Trophoblast cell (in vitro differentiated cells and primary cell): ENCODE measurements around the gene TAGLN2.

ENCODE experiments used
- DNase-seq, 2 donors: peaks; one replicate each; pipeline ENCODE4 v3.0.0-alpha.2; 2016
- H2AFZ ChIP-seq: 2 replicates; pipeline ENCODE4 v1.6.1; 2013; ENCODE audit warnings: low read length, moderate library complexity, mild to moderate bottlenecking; ENCODE audit not compliant: insufficient read depth, poor library complexity
- H2AK5ac ChIP-seq: 2 replicates; pipeline ENCODE4 v1.6.1; 2013; ENCODE audit warnings: mild to moderate bottlenecking, low read length
- H2BK120ac ChIP-seq: 2 replicates; pipeline ENCODE4 v1.6.1; 2013; ENCODE audit warnings: low read length, mild to moderate bottlenecking, moderate library complexity; ENCODE audit not compliant: insufficient read depth, poor library complexity
- H2BK12ac ChIP-seq: 2 replicates; pipeline ENCODE4 v1.6.1; 2013; ENCODE audit warnings: mild to moderate bottlenecking, low read length, moderate library complexity
- H2BK5ac ChIP-seq: 2 replicates; pipeline ENCODE4 v1.6.1; 2013; ENCODE audit warnings: low read length, low read depth, moderate library complexity, mild to moderate bottlenecking; ENCODE audit not compliant: poor library complexity
- H3K14ac ChIP-seq: 2 replicates; pipeline ENCODE4 v1.6.1; 2013; ENCODE audit warnings: mild to moderate bottlenecking, low read length
- H3K18ac ChIP-seq: 2 replicates; pipeline ENCODE4 v1.6.1; 2013; ENCODE audit warnings: mild to moderate bottlenecking, low read length
- H3K23ac ChIP-seq: 2 replicates; pipeline ENCODE4 v1.6.1; 2013; ENCODE audit warnings: low read length
- H3K27ac ChIP-seq: 2 replicates; pipeline ENCODE4 v1.5.1; 2013; ENCODE audit warnings: low read depth, mild to moderate bottlenecking, inconsistent platforms, low read length, moderate library complexity
- H3K27me3 ChIP-seq: 2 replicates; pipeline ENCODE4 v1.6.1; 2013; ENCODE audit warnings: inconsistent platforms, mild to moderate bottlenecking, low read length, moderate library complexity; ENCODE audit not compliant: insufficient read depth
- H3K36me3 ChIP-seq, 2 experiments: 1 replicate in 1 of 2; 2 replicates in 1 of 2; pipeline ENCODE4 v1.6.1; 2013; ENCODE audit warnings: low read length in 2 of 2, mild to moderate bottlenecking in 2 of 2, moderate library complexity in 1 of 2; ENCODE audit not compliant: insufficient read depth in 2 of 2, control insufficient read depth in 1 of 2
- H3K4ac ChIP-seq: 2 replicates; pipeline ENCODE4 v1.6.1; 2013; ENCODE audit warnings: low read depth, mild to moderate bottlenecking, low read length, moderate library complexity
- H3K4me1 ChIP-seq, 2 experiments: 1 replicate in 1 of 2; 2 replicates in 1 of 2; pipeline ENCODE4 v1.6.1; 2013; ENCODE audit warnings: low read length in 2 of 2, mild to moderate bottlenecking in 2 of 2, moderate library complexity in 1 of 2; ENCODE audit not compliant: insufficient read depth in 2 of 2, control insufficient read depth in 1 of 2
- H3K4me2 ChIP-seq: 2 replicates; pipeline ENCODE4 v1.6.1; 2013; ENCODE audit warnings: inconsistent platforms, mild to moderate bottlenecking, low read length, moderate library complexity
- H3K4me3 ChIP-seq: 2 replicates; pipeline ENCODE4 v1.5.1; 2013; ENCODE audit warnings: mild to moderate bottlenecking, low read depth, low read length, inconsistent platforms
- H3K79me1 ChIP-seq: one replicate; pipeline ENCODE4 v1.6.1; 2013; ENCODE audit warnings: low read length
- H3K79me2 ChIP-seq: 2 replicates; pipeline ENCODE4 v1.6.1; 2013; ENCODE audit warnings: low read length, mild to moderate bottlenecking; ENCODE audit not compliant: control insufficient read depth, insufficient read depth, poor library complexity
- H3K9ac ChIP-seq: 2 replicates; pipeline ENCODE4 v1.6.1; 2013; ENCODE audit warnings: mild to moderate bottlenecking, low read length
- H3K9me3 ChIP-seq: 2 replicates; pipeline ENCODE4 v1.6.1; 2013; ENCODE audit warnings: low read depth, mild to moderate bottlenecking, control low read depth, inconsistent platforms, low read length; ENCODE audit not compliant: insufficient read depth
- H4K12ac ChIP-seq: 2 replicates; pipeline ENCODE4 v1.6.1; 2013; ENCODE audit warnings: low read depth, mild to moderate bottlenecking, low read length, moderate library complexity
- H4K8ac ChIP-seq: 2 replicates; pipeline ENCODE4 v1.6.1; 2013; ENCODE audit warnings: low read depth, mild to moderate bottlenecking, low read length, moderate library complexity
- H4K91ac ChIP-seq: one replicate; pipeline ENCODE4 v1.6.1; 2013; ENCODE audit warnings: low read depth, mild to moderate bottlenecking, low read length, moderate library complexity
- WGBS: extraction: QIAGEN DNeasy Blood & Tissue Kit; methylation state at CpG from one replicate; pipeline ENCODE4 v1.1.7; 2013; ENCODE audit warnings: missing lambda C conversion rate; ENCODE audit not compliant: insufficient read length, insufficient coverage; ENCODE audit errors: extremely low coverage; 5-methylcytosine and 5-hydroxymethylcytosine counted together

The TAGLN2 gene

GRCh38 chr1:159883134-159883533, 42.2 kb downstream of the TAGLN2 start:
- Histone ChIP-seq H3K4me3 (no peak overlapping the region), H3K14ac (no peak overlapping the region), H2AK5ac (no peak overlapping the region), H4K12ac (no peak overlapping the region), H3K9ac (no peak overlapping the region), H3K4me2 (no peak overlapping the region), H3K27me3 (no peaks in the 10 kb centered on the region), H3K4ac (no peak overlapping the region), H3K4me1 (no peaks in the 10 kb centered on the region), H3K36me3 (no peaks in the 10 kb centered on the region), H2AFZ (no peak overlapping the region), H3K18ac (no peak overlapping the region), H4K91ac (no peak overlapping the region), H4K8ac (no peak overlapping the region), H3K9me3 (no peaks in the 10 kb centered on the region), H3K79me2 (no peaks in the 10 kb centered on the region), H2BK5ac (no peak overlapping the region), H3K27ac (no peak overlapping the region), H3K23ac (no peak overlapping the region), H2BK120ac (no peak overlapping the region), H3K79me1 (no peaks in the 10 kb centered on the region), H2BK12ac (no peak overlapping the region)
- no CpG with 5 or more reads among the region's 4 CpGs for WGBS
- DNase-seq, result no peak

- Histone ChIP-seq H2BK5ac (no peak overlapping the region), H3K27ac (no peak overlapping the region), H3K9ac (no peak overlapping the region), H2AFZ (no peak overlapping the region), H3K14ac (no peak overlapping the region), H3K23ac (no peak overlapping the region), H4K8ac (no peak overlapping the region), H4K12ac (no peak overlapping the region), H3K4me1 (no peaks in the 10 kb centered on the region), H3K79me2 (no peaks in the 10 kb centered on the region), H3K79me1 (no peaks in the 10 kb centered on the region), H3K18ac (no peak overlapping the region), H2BK120ac (no peak overlapping the region), H3K4ac (no peak overlapping the region), H4K91ac (no peak overlapping the region), H2AK5ac (no peak overlapping the region), H3K4me2 (no peak overlapping the region), H2BK12ac (no peak overlapping the region), H3K27me3 (no peaks in the 10 kb centered on the region), H3K36me3 (no peaks in the 10 kb centered on the region), H3K4me3 (no peak overlapping the region), H3K9me3 (no peaks in the 10 kb centered on the region)
- no peak for DNase-seq
- no CpG with 5 or more reads among the region's 2 CpGs for WGBS
Measured at GRCh38 chr1:159882527-159882862, 42.8 kb downstream of the TAGLN2 start.

- H3K9ac ChIP-seq, result no peak overlapping the region
Measured at GRCh38 chr1:159881622-159882526, 43.4 kb downstream of the TAGLN2 start.

GRCh38 chr1:159880430-159880829, 44.9 kb downstream of the TAGLN2 start:
- Histone ChIP-seq H3K27me3 (no peaks in the 10 kb centered on the region), H2AK5ac (no peak overlapping the region), H3K14ac (no peak overlapping the region), H3K18ac (no peak overlapping the region), H3K27ac (no peak overlapping the region), H2AFZ (no peak overlapping the region), H3K79me1 (no peaks in the 10 kb centered on the region), H3K4me1 (no peaks in the 10 kb centered on the region), H2BK5ac (no peak overlapping the region), H3K4me2 (no peak overlapping the region), H3K36me3 (no peaks in the 10 kb centered on the region), H4K8ac (no peak overlapping the region), H4K91ac (no peak overlapping the region), H3K9me3 (no peaks in the 10 kb centered on the region), H4K12ac (no peak overlapping the region), H3K79me2 (no peaks in the 10 kb centered on the region), H3K23ac (no peak overlapping the region), H3K4ac (no peak overlapping the region), H2BK120ac (no peak overlapping the region), H3K4me3 (no peak overlapping the region), H2BK12ac (no peak overlapping the region), H3K9ac (no peak overlapping the region)
- no peak for DNase-seq
- WGBS, result no CpG with 5 or more reads among the region's 3 CpGs

More at GRCh38 chr1:159881622-159882526, 43.4 kb downstream of the TAGLN2 start:
- no peak overlapping the region for H3K18ac ChIP-seq
- H4K91ac ChIP-seq, result no peak overlapping the region
- H3K4ac ChIP-seq, result no peak overlapping the region
- no peaks in the 10 kb centered on the region for H3K79me2 ChIP-seq
- H2AFZ ChIP-seq, result no peak overlapping the region
- H4K12ac ChIP-seq, result no peak overlapping the region
- H4K8ac ChIP-seq, result no peak overlapping the region
- no peak overlapping the region for H3K4me2 ChIP-seq
- no peak overlapping the region for H3K14ac ChIP-seq
- no peaks in the 10 kb centered on the region for H3K79me1 ChIP-seq
- H3K4me1 ChIP-seq, result no peaks in the 10 kb centered on the region
- H2AK5ac ChIP-seq, result no peak overlapping the region
- no peak overlapping the region for H3K23ac ChIP-seq
- H2BK5ac ChIP-seq, result no peak overlapping the region
- no peak overlapping the region for H2BK120ac ChIP-seq
- no peaks in the 10 kb centered on the region for H3K36me3 ChIP-seq
- no peaks in the 10 kb centered on the region for H3K27me3 ChIP-seq
- no peak overlapping the region for H3K4me3 ChIP-seq
- no peak overlapping the region for H2BK12ac ChIP-seq
- WGBS, result no CpG with 5 or more reads among the region's 6 CpGs
- H3K9me3 ChIP-seq, result no peaks in the 10 kb centered on the region
- no peak overlapping the region for H3K27ac ChIP-seq
- DNase-seq, result peak; percentile 96 to 97
